ENCODE results near the gene NKX6-1.

Gene NKX6-1

GRCh38 chr4:84498935-84499623 lies at the start of gene NKX6-1:
TSS of gene NKX6-1 (minus strand) at chr4:84499292. CDS start at chr4:84498228, 1,064 bp downstream.
- no peak for DNase-seq (ENCODE audit: low spot score)

DNA sequence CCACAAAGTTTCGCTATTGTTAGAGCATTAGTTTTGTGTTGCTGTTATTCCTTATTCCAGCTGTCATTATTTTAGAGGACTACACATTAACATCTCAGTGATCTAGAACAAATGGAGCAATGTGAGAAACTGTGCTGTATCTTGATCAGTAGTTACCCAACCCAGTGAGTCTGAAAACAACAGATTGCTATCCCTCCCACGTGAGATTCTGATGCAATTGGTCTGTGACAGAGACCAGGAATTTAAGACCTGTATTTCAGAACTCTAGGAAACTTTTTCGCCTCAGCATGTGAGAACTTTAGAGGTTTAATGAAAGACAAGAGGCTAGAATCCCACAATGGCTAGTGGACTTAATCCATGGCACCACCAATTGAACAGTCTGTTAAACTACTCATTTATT lies 48.1 kb upstream of the NKX6-1 start:
- no peak for DNase-seq (ENCODE audit: low spot score)

DNA sequence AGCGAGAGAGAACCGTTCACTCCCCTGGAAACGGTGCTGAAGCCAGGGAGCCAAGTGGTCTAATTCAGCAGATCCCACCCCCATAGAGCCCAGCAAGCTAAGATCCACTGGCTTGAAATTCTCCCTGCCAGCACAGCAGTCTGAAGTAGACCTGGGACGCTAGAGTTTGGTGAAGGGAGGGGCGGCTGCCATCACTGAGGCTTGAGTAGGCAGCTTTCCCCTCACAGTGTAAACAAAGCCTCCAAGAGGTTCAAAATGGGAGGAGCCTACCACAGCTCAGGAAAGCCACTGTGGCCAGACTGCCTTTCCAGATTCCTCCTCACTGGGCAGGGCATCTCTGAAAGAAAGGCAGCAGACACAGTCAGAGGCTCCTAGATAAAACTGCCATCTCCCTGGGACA lies 46.0 kb upstream of the NKX6-1 start:
- DNase-seq (ENCODE audit: low spot score), result no peak

GRCh38 chr4:84535901-84536300 lies 36.8 kb upstream of the NKX6-1 start:
- DNase-seq (ENCODE audit: low spot score), result no peak

DNA sequence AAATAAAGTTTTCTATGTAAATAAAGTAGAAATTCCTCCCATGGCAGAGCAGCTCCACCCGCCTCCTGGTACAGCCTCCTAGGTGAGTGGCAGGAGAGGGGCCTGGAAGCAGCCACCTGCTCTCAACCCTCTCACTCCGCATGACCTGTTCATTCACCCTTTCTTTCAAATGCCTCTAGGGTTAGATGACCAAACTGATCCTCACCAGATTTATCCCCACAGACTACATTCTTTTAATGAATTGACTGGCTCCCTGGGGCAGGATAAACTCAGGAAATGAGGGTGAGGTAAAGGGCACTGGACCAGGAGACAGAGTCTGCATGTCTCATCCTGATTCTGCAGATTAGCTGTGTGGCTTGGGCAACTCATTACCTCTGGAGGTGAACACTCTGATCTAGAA lies 32.6 kb upstream of the NKX6-1 start:
- no peak for DNase-seq (ENCODE audit: low spot score)

DNA sequence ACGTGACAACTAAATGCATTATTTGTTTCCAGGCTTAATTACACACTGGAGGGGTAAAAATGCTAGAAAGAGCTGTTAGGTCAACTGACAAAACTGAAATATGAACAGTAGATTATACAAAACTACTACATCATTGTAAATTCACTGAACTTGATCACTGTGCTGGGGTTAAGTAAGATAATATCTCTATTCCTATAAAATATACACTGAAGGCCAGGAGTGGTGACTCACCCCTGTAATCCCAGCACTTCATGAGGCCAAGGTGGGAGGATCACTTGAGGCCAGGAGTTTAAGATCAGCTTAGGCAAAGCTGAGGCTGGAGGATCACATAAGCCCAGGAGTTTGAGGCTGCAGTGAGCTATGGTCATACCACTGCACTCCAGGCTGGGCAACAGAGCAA lies 31.8 kb upstream of the NKX6-1 start:
- DNase-seq (ENCODE audit: low spot score), result no peak

DNA sequence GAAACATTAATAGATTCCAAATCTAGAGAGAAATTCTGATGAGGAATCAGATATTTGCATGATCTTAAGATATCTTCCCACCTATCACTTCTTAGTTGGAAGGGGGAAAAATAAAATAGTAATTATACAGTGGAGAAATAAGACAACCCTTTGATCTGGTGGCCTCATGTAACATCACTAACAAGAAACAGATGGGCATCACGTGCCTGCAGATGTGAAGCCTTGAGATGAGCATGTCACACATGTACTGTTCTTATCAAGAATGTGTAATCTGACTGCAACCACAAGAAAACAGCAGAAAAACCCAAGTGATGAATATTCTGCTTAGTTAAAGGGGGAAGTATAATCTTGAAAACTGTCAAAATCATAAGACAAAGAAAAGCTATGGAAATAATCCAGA lies 31.4 kb upstream of the NKX6-1 start:
- DNase-seq (ENCODE audit: low spot score), result no peak

DNA sequence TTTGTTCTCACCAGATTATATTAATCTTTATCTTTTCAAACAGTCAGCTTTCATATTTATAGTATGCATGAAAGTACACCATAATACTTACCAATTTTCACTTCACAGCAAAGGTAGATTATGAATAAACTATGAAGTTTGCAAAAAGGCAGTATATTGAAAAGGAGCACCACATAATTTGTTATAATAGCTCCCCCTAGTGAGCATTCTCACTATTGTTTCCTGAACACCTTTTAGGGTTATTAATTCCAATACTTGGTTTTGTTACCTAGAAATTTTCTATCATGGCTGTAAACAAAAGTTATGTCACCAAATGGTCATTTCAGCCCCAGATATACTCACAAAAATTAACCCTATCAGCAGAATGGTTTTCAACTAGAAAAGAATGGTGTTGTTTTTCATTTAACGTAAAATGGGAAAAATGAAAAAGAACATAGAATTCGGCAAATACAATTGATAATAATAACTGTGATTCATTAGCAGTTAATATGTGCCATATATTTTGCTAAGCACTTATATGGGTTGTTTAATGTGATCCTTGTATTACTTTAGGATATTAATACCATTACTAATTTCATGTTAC lies 30.2 kb upstream of the NKX6-1 start:
- peak; percentile 56 for DNase-seq (ENCODE audit: low spot score)

- DNase-seq (ENCODE audit: low spot score), result no peak
These were observed 28.3 kb upstream of the NKX6-1 start for GRCh38 chr4:84527391-84527790.

DNA sequence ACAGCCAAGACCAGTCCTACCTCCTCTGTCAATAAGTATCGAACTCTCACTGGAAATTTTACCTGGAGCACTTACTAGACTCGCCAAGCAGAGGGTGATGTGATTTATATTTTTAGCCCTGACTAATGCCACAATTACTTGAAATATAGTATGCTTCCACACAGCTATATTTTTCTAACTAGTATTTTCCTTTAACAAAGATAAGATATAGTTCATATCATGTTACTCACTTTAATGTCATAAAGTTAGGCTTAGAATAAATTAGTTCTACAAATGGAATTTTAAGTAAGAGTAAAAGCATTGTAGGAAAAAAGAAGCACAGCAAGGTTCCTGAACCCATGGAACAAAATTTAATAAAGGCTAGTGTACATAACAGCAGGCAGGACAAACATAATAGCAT lies 16.0 kb upstream of the NKX6-1 start:
- DNase-seq (ENCODE audit: low spot score), result no peak

- no peak for DNase-seq (ENCODE audit: low spot score)
These were observed 13.2 kb upstream of the NKX6-1 start for GRCh38 chr4:84512277-84512676.

- DNase-seq (ENCODE audit: low spot score), result no peak
These were observed 12.6 kb upstream of the NKX6-1 start for GRCh38 chr4:84511703-84512102.

GRCh38 chr4:84507941-84508340 lies 8.8 kb upstream of the NKX6-1 start:
- DNase-seq (ENCODE audit: low spot score), result no peak

DNA sequence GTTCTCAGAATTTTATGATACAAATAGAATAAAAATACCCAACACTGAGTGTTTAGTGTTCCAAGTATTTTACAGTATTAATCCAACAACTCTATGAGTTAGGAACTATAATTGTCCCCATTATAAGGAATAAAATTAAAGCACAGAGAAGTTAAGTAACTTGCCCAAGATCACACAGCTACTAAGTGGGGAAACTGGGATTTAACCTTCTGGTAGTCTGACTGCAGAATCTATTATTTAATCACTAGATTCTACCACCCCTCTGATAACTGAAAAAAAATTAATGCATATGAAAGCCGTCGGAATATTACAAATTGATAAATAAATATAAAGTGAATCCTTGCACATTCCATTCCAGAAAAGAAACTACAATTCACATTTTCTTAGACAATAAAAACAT lies 5.7 kb upstream of the NKX6-1 start:
- DNase-seq (ENCODE audit: low spot score), result no peak

DNA sequence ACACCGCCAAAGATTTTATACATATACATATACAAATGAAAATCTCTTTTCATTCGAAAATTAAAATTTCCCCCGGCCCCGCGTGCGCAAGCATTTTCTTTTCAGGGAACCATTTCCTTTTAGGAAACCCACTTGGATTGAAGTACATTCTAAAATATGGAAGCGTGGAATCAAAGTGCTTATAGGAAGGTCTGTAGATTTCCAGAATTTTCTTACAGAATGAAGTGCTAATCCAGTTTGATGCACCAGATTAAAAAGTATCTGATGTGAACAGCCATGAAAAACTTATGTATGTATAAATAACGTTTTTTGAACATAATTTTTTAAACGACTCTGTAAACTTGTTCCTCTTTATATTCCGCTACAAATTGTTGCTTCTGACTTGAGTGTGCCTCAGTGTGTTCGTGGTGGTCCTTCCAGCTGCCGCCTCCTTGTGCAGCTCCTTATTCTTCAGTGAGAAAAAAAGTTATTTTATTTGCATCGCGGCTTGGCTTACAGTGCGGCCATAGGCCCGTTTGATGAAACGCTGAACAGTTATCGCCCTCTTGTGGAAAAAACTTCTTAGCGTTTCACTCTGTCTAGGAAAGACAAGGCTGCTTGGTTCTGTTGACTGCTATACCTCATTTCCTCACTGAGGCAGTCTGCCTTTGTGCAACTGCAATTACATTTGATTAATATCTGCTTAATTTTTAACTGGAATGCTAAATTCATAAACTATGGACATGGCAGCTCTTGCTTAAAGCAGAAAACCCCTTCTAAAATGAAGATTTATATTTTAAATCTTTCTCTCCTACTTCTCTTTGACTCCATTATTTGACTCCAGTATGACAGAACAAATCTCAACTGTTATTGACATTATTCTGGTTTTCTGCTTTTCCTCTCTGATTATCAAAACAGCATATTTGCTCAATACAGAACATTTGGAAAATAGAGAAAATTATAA lies 4.7 kb upstream of the NKX6-1 start:
- DNase-seq (ENCODE audit: low spot score), result peak; percentile 70

DNA sequence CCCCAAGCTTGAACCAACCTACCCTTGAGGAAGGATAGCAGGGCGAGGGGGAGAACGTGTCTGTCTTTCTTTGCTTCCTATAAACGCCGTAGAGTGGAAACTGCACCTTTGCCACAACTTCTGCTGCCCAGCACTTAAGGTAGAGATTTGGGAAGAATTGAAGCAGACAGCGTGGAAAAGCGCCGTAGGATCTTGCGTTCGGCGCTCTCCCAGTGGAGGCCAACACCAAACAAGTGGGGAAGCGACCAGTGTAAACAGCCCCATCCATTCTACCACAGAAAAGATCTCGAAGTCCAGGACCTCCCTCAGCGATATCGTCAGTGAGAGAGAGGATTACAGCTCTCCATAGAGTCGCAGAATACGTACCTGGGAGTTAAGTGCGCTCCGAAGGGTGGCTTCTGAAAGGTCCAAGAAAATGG lies 3.9 kb upstream of the NKX6-1 start:
- no peak for DNase-seq (ENCODE audit: low spot score)

GRCh38 chr4:84502333-84502954 lies 3.4 kb upstream of the NKX6-1 start:
- no peak for DNase-seq (ENCODE audit: low spot score)

GRCh38 chr4:84501721-84502267 lies 2.7 kb upstream of the NKX6-1 start:
- DNase-seq (ENCODE audit: low spot score), result no peak

DNA sequence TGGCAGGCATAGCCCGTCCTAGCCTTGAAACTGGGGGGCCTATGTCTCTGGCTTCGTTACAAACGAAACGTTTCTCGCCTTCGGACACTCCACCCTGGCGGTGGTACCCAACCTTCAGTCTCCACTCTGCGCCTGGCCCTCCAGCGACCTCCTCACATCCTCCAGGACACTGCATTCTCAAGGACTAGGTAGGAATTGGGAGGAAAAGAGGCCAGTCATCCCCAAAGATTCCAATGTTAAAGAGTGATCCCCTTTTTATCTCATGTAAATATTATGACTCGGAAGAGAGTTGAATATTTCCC lies 2.1 kb upstream of the NKX6-1 start:
- no peak for DNase-seq (ENCODE audit: low spot score)

- no peak for DNase-seq (ENCODE audit: low spot score)
These were observed 1.5 kb upstream of the NKX6-1 start for GRCh38 chr4:84500386-84501201.

GRCh38 chr4:84499624-84499982 lies 511 bp upstream of the NKX6-1 start:
- no peak for DNase-seq (ENCODE audit: low spot score)
